CD4-positive, alpha-beta memory T cell (primary cell): ENCODE measurements around the gene SEC22B. TPM values are rescaled to one million over a fixed set of nuclear protein-coding genes. Genes with fewer than 3 reads are reported as not detected.
A peak's percentile ranks its signal among the peaks of the same experiment; 100 is the strongest.
"Not testable (repeated sequence)": the region's sequence is repeated elsewhere in the genome, so short reads cannot be mapped to it uniquely, and the experiment has no call there.

Experiments
- CTCF ChIA-PET: fragments of 350-600 bp; sonication (Branson Sonifier 250); formaldehyde crosslinking; loops from one replicate; lab custom pipeline; 2021; ENCODE audit warnings: inconsistent platforms; ENCODE audit not compliant: partially characterized antibody; lab: Charles Lee
- POLR2A ChIA-PET: fragments of 350-600 bp; sonication (Branson Sonifier 250); formaldehyde crosslinking; loops from one replicate; lab custom pipeline; 2021; ENCODE audit not compliant: partially characterized antibody; lab: Charles Lee
- DNase-seq, 5 donors: peaks; one replicate each; pipeline versions ENCODE4 v3.0.0 to v3.0.0-alpha.2; 2020 to 2022; ENCODE audit warnings: mixed read lengths in 1 of 5
- H3K27ac ChIP-seq: one replicate; pipeline ENCODE4 v1.7.0; 2013; ENCODE audit warnings: low read depth, low read length
- H3K27me3 ChIP-seq: 2 replicates; pipeline ENCODE4 v1.7.0; 2013; ENCODE audit warnings: mild to moderate bottlenecking, low read length, moderate library complexity; ENCODE audit not compliant: insufficient read depth
- H3K36me3 ChIP-seq: 2 replicates; pipeline ENCODE4 v1.7.0; 2013; ENCODE audit warnings: mild to moderate bottlenecking, low read length, moderate library complexity; ENCODE audit not compliant: insufficient read depth
- H3K4me1 ChIP-seq: 2 replicates; pipeline ENCODE4 v1.7.0; 2013; ENCODE audit warnings: mild to moderate bottlenecking, low read length, moderate library complexity; ENCODE audit not compliant: insufficient read depth
- H3K4me3 ChIP-seq, 2 donors: one replicate each; pipeline ENCODE4 v1.7.0; 2013; ENCODE audit warnings: low read length in 2 of 2, mild to moderate bottlenecking in 1 of 2
- H3K9me3 ChIP-seq, 2 donors: one replicate each; pipeline ENCODE4 v1.7.0; 2013; ENCODE audit warnings: low read length in 2 of 2, control low read depth in 1 of 2; ENCODE audit not compliant: control insufficient read depth in 1 of 2
- H3K27ac Mint-ChIP-seq, 7 donors: one replicate each; pipeline ENCODE4 v1.8.0; 2020 to 2021; ENCODE audit warnings: mixed read lengths in 7 of 7, mild to moderate bottlenecking in 6 of 7, inconsistent platforms in 3 of 7, moderate library complexity in 3 of 7
- H3K27me3 Mint-ChIP-seq, 2 donors: one replicate each; pipeline ENCODE4 v1.8.0; 2020 to 2021; ENCODE audit warnings: mixed read lengths in 2 of 2
- H3K36me3 Mint-ChIP-seq, 2 donors: one replicate each; pipeline ENCODE4 v1.8.0; 2020 to 2021; ENCODE audit warnings: mixed read lengths in 2 of 2, inconsistent platforms in 1 of 2, mild to moderate bottlenecking in 1 of 2
- H3K4me1 Mint-ChIP-seq, 4 donors: one replicate each; pipeline ENCODE4 v1.8.0; 2020 to 2021; ENCODE audit warnings: mixed read lengths in 4 of 4, mild to moderate bottlenecking in 1 of 4
- H3K4me3 Mint-ChIP-seq, 8 donors: one replicate each; pipeline ENCODE4 v1.8.0; 2020 to 2021; ENCODE audit warnings: mixed read lengths in 8 of 8, mild to moderate bottlenecking in 7 of 8, moderate library complexity in 6 of 8, inconsistent platforms in 3 of 8
- H3K9me3 Mint-ChIP-seq, 8 donors: one replicate each; pipeline ENCODE4 v1.8.0; 2020 to 2021; ENCODE audit warnings: mixed read lengths in 8 of 8, mild to moderate bottlenecking in 5 of 8, inconsistent platforms in 3 of 8, moderate library complexity in 1 of 8
- intact Hi-C: fragments of 100-400 bp; cut with micrococcal nuclease; formaldehyde crosslinking; loops from one replicate; pipeline ENCODE4 v1.15.1; 2023
- polyA plus RNA-seq, 2 donors: library from polyadenylated mRNA; unstranded; fragments of 300-500 nt; fragmentation: Illumina TruSeq; gene quantifications; one replicate each; pipeline ENCODE4 v1.2.3, GENCODE V29; 2021
- total RNA-seq, 2 experiments: library from RNA; stranded (reverse); gene quantifications; one replicate each; pipeline ENCODE4 v1.2.3, GENCODE V29; 2021

Gene SEC22B
- total and polyA plus RNA-seq, 4 experiments from 2014 or later = 13.9 to 45.2 (median 31.1) TPM

GRCh38 chr1:120182176-120182707 lies 5.9 kb upstream of the SEC22B start:
- CTCF ChIA-PET, H3K9me3 ChIP-seq, intact Hi-C loops, H3K36me3 ChIP-seq, H3K27me3 Mint-ChIP-seq, H3K9me3 Mint-ChIP-seq, H3K4me3 ChIP-seq, H3K27ac ChIP-seq, H3K27me3 ChIP-seq, H3K36me3 Mint-ChIP-seq, DNase-seq, H3K27ac Mint-ChIP-seq, H3K4me3 Mint-ChIP-seq, H3K4me1 ChIP-seq, POLR2A ChIA-PET: not testable (repeated sequence)
- H3K4me1 Mint-ChIP-seq = peaks cover 0 to 14% (median 2%) of the 10 kb centered on the region in 4 donors

GRCh38 chr1:120179811-120180690 lies 3.7 kb upstream of the SEC22B start:
- H3K9me3 Mint-ChIP-seq, H3K27me3 ChIP-seq, POLR2A ChIA-PET, H3K36me3 ChIP-seq, intact Hi-C loops, H3K4me3 ChIP-seq, H3K9me3 ChIP-seq, DNase-seq, H3K27ac ChIP-seq, CTCF ChIA-PET, H3K4me1 ChIP-seq, H3K27me3 Mint-ChIP-seq: not testable (repeated sequence)
- Mint-ChIP-seq H3K4me1 (peaks cover 8 to 28% (median 14%) of the 10 kb centered on the region in 4 donors), H3K4me3 (peak overlapping the region in 4 of 8 donors; percentile 0 to 25 (median 3)), H3K36me3 (peaks cover 0 to 12% of the 10 kb centered on the region in 2 donors), H3K27ac (peak overlapping the region in 2 of 7 donors; percentile 70 to 77)

- no peaks in the 10 kb centered on the region for H3K9me3 ChIP-seq
- no peaks in the 10 kb centered on the region for H3K36me3 ChIP-seq
- Mint-ChIP-seq H3K27ac (peak overlapping the region in 3 of 7 donors; percentile 7 to 77 (median 10)), H3K4me3 (peak overlapping the region in 3 of 8 donors; percentile 0 to 6 (median 0)), H3K9me3 (peaks cover 0 to 2% (median 0%) of the 10 kb centered on the region in 8 donors), H3K36me3 (peaks cover 0 to 12% of the 10 kb centered on the region in 2 donors), H3K4me1 (peaks cover 8 to 28% (median 14%) of the 10 kb centered on the region in 4 donors), H3K27me3 (peaks cover 0 to 1% of the 10 kb centered on the region in 2 donors)
- ChIA-PET POLR2A (no interaction called here), CTCF (no interaction called here)
- no peaks in the 10 kb centered on the region for H3K4me1 ChIP-seq
- DNase-seq = no peak
- H3K27ac ChIP-seq = no peak overlapping the region
- no peak overlapping the region for H3K4me3 ChIP-seq
- intact Hi-C loops = no loop called here
- H3K27me3 ChIP-seq = no peaks in the 10 kb centered on the region
Observed at GRCh38 chr1:120178799-120179756, 2.8 kb upstream of the SEC22B start.

DNA sequence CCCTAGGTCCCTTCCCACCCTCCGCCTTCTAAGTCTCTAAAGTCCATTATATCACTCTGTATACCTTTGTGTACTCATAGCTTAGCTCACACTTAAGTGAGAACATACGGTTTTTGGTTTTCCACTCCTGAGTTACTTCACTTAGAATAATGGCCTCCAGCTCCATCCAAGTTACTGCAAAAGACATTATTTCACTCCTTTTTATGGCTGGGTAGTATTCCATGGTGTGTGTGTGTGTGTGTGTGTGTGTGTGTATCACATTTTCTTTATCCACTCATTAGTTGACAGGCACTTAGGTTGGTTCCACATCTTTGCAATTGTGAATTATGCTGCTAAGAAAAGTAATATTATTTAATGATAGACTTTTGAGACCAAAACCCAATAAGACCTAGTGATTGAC lies 1.7 kb upstream of the SEC22B start:
- Mint-ChIP-seq H3K36me3 (peaks cover 0 to 12% of the 10 kb centered on the region in 2 donors), H3K4me1 (peaks cover 8 to 28% (median 14%) of the 10 kb centered on the region in 4 donors), H3K4me3 (peak overlapping the region in 1 of 8 donors; percentile 10)
- POLR2A ChIA-PET, H3K4me1 ChIP-seq, H3K27ac Mint-ChIP-seq, H3K9me3 ChIP-seq, H3K4me3 ChIP-seq, intact Hi-C loops, DNase-seq, CTCF ChIA-PET, H3K27me3 ChIP-seq, H3K27ac ChIP-seq, H3K9me3 Mint-ChIP-seq, H3K27me3 Mint-ChIP-seq, H3K36me3 ChIP-seq: not testable (repeated sequence)

- H3K27ac Mint-ChIP-seq = peak overlapping the region; percentile 94 to 100 (median 99)
- DNase-seq = peak in 2 of 5 donors; percentile 7 to 9
- H3K9me3 Mint-ChIP-seq, H3K27me3 ChIP-seq, H3K9me3 ChIP-seq, H3K36me3 ChIP-seq, CTCF ChIA-PET, intact Hi-C loops, H3K27me3 Mint-ChIP-seq, H3K4me1 ChIP-seq: not testable (repeated sequence)
- H3K36me3 Mint-ChIP-seq = peaks cover 0 to 12% of the 10 kb centered on the region in 2 donors
- POLR2A ChIA-PET = interaction anchor here (1.1 kb wide), 1 partner anchor 1009 kb away, joined by 3 read pairs; the partner anchor contains the start of gene SRGAP2C
- H3K4me1 Mint-ChIP-seq = peaks cover 8 to 28% (median 14%) of the 10 kb centered on the region in 4 donors
- H3K4me3 ChIP-seq = peak overlapping the region; percentile 90 to 98
- peak overlapping the region; percentile 94 to 100 (median 99) for H3K4me3 Mint-ChIP-seq
- peak overlapping the region; percentile 87 for H3K27ac ChIP-seq
Observed at GRCh38 chr1:120175688-120176087, 632 bp downstream of the SEC22B start.

GRCh38 chr1:120164761-120165160 lies 11.6 kb downstream of the SEC22B start:
- POLR2A ChIA-PET, intact Hi-C loops: not testable (repeated sequence)

More at GRCh38 chr1:120164761-120165160, 11.6 kb downstream of the SEC22B start:
- H3K9me3 ChIP-seq, H3K27me3 ChIP-seq, CTCF ChIA-PET, H3K4me3 ChIP-seq, H3K9me3 Mint-ChIP-seq, H3K36me3 ChIP-seq, H3K27ac ChIP-seq, H3K4me1 ChIP-seq, H3K4me3 Mint-ChIP-seq, H3K4me1 Mint-ChIP-seq, H3K27ac Mint-ChIP-seq, DNase-seq, H3K27me3 Mint-ChIP-seq: not testable (repeated sequence)
- peaks cover 4 to 13% of the 10 kb centered on the region in 2 donors for H3K36me3 Mint-ChIP-seq
